Mesothelial cell of epicardium (in vitro differentiated cells): ENCODE measurements around the gene IPO4. TPM values are rescaled to one million over a fixed set of nuclear protein-coding genes. Genes with fewer than 3 reads are reported as not detected.

Experiments used
- DNase-seq, 2 experiments: peaks; one replicate each; pipeline ENCODE4 v3.0.0; 2021; ENCODE audit warnings: low spot score in 2 of 2; ENCODE audit not compliant: unreplicated experiment in 2 of 2
- H3K27ac Mint-ChIP-seq: 2 replicates; pipeline ENCODE4 v1.8.0; 2021; ENCODE audit warnings: mixed read lengths
- H3K27me3 Mint-ChIP-seq: 2 replicates; pipeline ENCODE4 v1.8.0; 2021; ENCODE audit warnings: low read depth, mixed read lengths
- H3K36me3 Mint-ChIP-seq: 2 replicates; pipeline ENCODE4 v1.8.0; 2021; ENCODE audit warnings: mixed read lengths
- H3K4me1 Mint-ChIP-seq: 2 replicates; pipeline ENCODE4 v1.8.0; 2021; ENCODE audit warnings: mixed read lengths
- H3K4me3 Mint-ChIP-seq: 2 replicates; pipeline ENCODE4 v1.8.0; 2021; ENCODE audit warnings: mild to moderate bottlenecking, moderate library complexity, mixed read lengths
- H3K9me3 Mint-ChIP-seq: 2 replicates; pipeline ENCODE4 v1.8.0; 2021; ENCODE audit warnings: mixed read lengths
- CTCF ChIP-seq: fragments of 200-600 bp; sonication (generic); IDR thresholded peaks from one replicate; pipeline ENCODE4 v1.5.0; 2021; ENCODE audit warnings: antibody characterized with exemption; ENCODE audit not compliant: unreplicated experiment
- total RNA-seq: library from RNA; stranded (reverse); gene quantifications from 3 replicates; pipeline ENCODE4 v1.2.1, GENCODE V29; 2021

The IPO4 gene
- total RNA-seq, 1 donor from 2014 or later: 43.2 TPM

GRCh38 chr14:24150993-24151392, 37.6 kb downstream of the IPO4 start:
- TF ChIP-seq CTCF: no peak
- Mint-ChIP-seq H3K4me3 (no peak overlapping the region), H3K9me3 (no peaks in the 10 kb centered on the region), H3K4me1 (peaks cover 18% of the 10 kb centered on the region), H3K27me3 (no peaks in the 10 kb centered on the region), H3K27ac (no peak overlapping the region), H3K36me3 (peaks cover 33% of the 10 kb centered on the region)
- DNase-seq: no peak

GRCh38 chr14:24150567-24150966, 38.0 kb downstream of the IPO4 start:
- H3K4me3 Mint-ChIP-seq: no peak overlapping the region

GRCh38 chr14:24150061-24150460, 38.6 kb downstream of the IPO4 start:
- DNase-seq: no peak
- H3K27me3 Mint-ChIP-seq: no peaks in the 10 kb centered on the region
- H3K9me3 Mint-ChIP-seq: no peaks in the 10 kb centered on the region
- no peak overlapping the region for H3K27ac Mint-ChIP-seq
- no peak overlapping the region for H3K4me3 Mint-ChIP-seq
- peaks cover 27% of the 10 kb centered on the region for H3K4me1 Mint-ChIP-seq
- peaks cover 27% of the 10 kb centered on the region for H3K36me3 Mint-ChIP-seq
- TF ChIP-seq CTCF: no peak

More at GRCh38 chr14:24150567-24150966, 38.0 kb downstream of the IPO4 start:
- peaks cover 28% of the 10 kb centered on the region for H3K36me3 Mint-ChIP-seq
- TF ChIP-seq CTCF: no peak
- peaks cover 22% of the 10 kb centered on the region for H3K4me1 Mint-ChIP-seq
- no peaks in the 10 kb centered on the region for H3K9me3 Mint-ChIP-seq
- DNase-seq: no peak
- no peaks in the 10 kb centered on the region for H3K27me3 Mint-ChIP-seq
- H3K27ac Mint-ChIP-seq: no peak overlapping the region

- H3K4me1 Mint-ChIP-seq: peaks cover 27% of the 10 kb centered on the region
- peak overlapping the region; percentile 99 for H3K4me3 Mint-ChIP-seq
- no peaks in the 10 kb centered on the region for H3K27me3 Mint-ChIP-seq
- H3K9me3 Mint-ChIP-seq: no peaks in the 10 kb centered on the region
- peaks cover 22% of the 10 kb centered on the region for H3K36me3 Mint-ChIP-seq
- DNase-seq: no peak
- no peak for TF ChIP-seq CTCF
- no peak overlapping the region for H3K27ac Mint-ChIP-seq
Observed at GRCh38 chr14:24149302-24149969, 39.2 kb downstream of the IPO4 start.

- peak overlapping the region; percentile 99 for H3K4me3 Mint-ChIP-seq
- no peak for DNase-seq
- peak overlapping the region; percentile 77 for H3K27ac Mint-ChIP-seq
- TF ChIP-seq CTCF: no peak
- H3K9me3 Mint-ChIP-seq: no peaks in the 10 kb centered on the region
- no peaks in the 10 kb centered on the region for H3K27me3 Mint-ChIP-seq
- H3K36me3 Mint-ChIP-seq: peaks cover 21% of the 10 kb centered on the region
- H3K4me1 Mint-ChIP-seq: peaks cover 30% of the 10 kb centered on the region
Observed at GRCh38 chr14:24147761-24148428, 40.7 kb downstream of the IPO4 start.
